Heart left ventricle (tissue), 16 donors: ENCODE measurements around the gene TTI1. TPM values are rescaled to one million over a fixed set of nuclear protein-coding genes. Genes with fewer than 3 reads are reported as not detected.

Source experiments
- ATAC-seq, 4 donors: fragments of 200-7000 bp; cut with Tn5 transposase; one replicate each; pipeline ENCODE4 v1.9.1; 2020 to 2022; ENCODE audit warnings: moderate library complexity in 4 of 4, mild to moderate bottlenecking in 3 of 4, moderate number of reproducible peaks in 1 of 4
- DNase-seq, 5 donors: peaks; one replicate each; pipeline ENCODE4 v3.0.0-alpha.2; 2020
- H3K27ac ChIP-seq, 12 donors: fragments of 200-600 bp; sonication (generic) in 4 of 12; one replicate each; pipeline versions ENCODE4 v1.5.0 to v1.8.0; 2016 to 2022; ENCODE audit warnings: mild to moderate bottlenecking in 2 of 12
- H3K27me3 ChIP-seq, 9 donors: fragments of 200-600 bp; sonication (generic) in 2 of 9; one replicate each; pipeline versions ENCODE4 v1.5.1 to v1.8.0; 2016 to 2022; ENCODE audit warnings: mild to moderate bottlenecking in 3 of 9
- H3K36me3 ChIP-seq, 9 donors: fragments of 200-600 bp; sonication (generic) in 2 of 9; one replicate each; pipeline versions ENCODE4 v1.5.0 to v1.8.0; 2018 to 2022; ENCODE audit warnings: mild to moderate bottlenecking in 2 of 9
- H3K4me1 ChIP-seq, 12 donors: fragments of 200-600 bp; sonication (generic) in 4 of 12; one replicate each; pipeline versions ENCODE4 v1.5.0 to v1.8.0; 2016 to 2022; ENCODE audit warnings: mild to moderate bottlenecking in 3 of 12
- H3K4me3 ChIP-seq, 12 donors: fragments of 200-600 bp; sonication (generic) in 4 of 12; one replicate each; pipeline versions ENCODE4 v1.5.0 to v1.8.0; 2017 to 2022; ENCODE audit warnings: mild to moderate bottlenecking in 9 of 12, moderate library complexity in 4 of 12
- H3K9me3 ChIP-seq, 12 donors: fragments of 200-600 bp; sonication (generic) in 4 of 12; one replicate each; pipeline versions ENCODE4 v1.5.0 to v1.8.0; 2016 to 2022; ENCODE audit warnings: mild to moderate bottlenecking in 1 of 12
- CTCF ChIP-seq, 12 donors: fragments of 200-600 bp; sonication (generic) in 4 of 12; IDR thresholded peaks; one replicate each; pipeline versions ENCODE4 v1.5.0 to v1.8.0; 2018 to 2022; ENCODE audit warnings: antibody characterized with exemption in 12 of 12, mild to moderate bottlenecking in 5 of 12
- POLR2A ChIP-seq, 2 donors: fragments of 450-650 bp; IDR thresholded peaks; one replicate each; pipeline ENCODE4 v1.6.1; 2017; ENCODE audit warnings: antibody characterized with exemption in 2 of 2, mild to moderate bottlenecking in 2 of 2, moderate library complexity in 2 of 2
- WGBS, 4 donors: extraction: QIAGEN DNeasy Blood & Tissue Kit in 2 of 4; methylation state at CpG; one replicate each; pipeline versions ENCODE4 v1.1.5 to v1.1.7; 2013 to 2018; 5-methylcytosine and 5-hydroxymethylcytosine counted together
- intact Hi-C, 10 donors: fragments of 100-400 bp; cut with DNase I; formaldehyde crosslinking; loops; one replicate each; pipeline versions ENCODE4 v1.11.1 to v1.14.2; 2022
- polyA plus RNA-seq, 2 donors: library from polyadenylated mRNA; stranded (reverse); fragments of 200-250 nt; gene quantifications; one replicate each; pipeline ENCODE4 v1.2.3, GENCODE V29; 2013
- total RNA-seq, 9 donors: library from RNA; depleted of rRNA in 2 of 9; stranded (reverse); fragments of >200 nt in 2 of 9; fragmentation: NEBNext Ultra II Directional in 3 of 9; extraction: Animal tissue kit (Norgen Biotek cat#: 25700) in 3 of 9; gene quantifications; one replicate each; pipeline versions ENCODE4 v1.1.0 to v1.2.4, GENCODE V29; 2016 to 2023
- donor health status: ischemic (EF 13 %, LVEDD 7.1; RV severe dilation, severe dysfunction).
- donor health status: healthy with polysubstance abuse.
- donor health status: DM: no; HTN: yes; CAD: no.
- donor health status: DM: no; HTN: no; CAD: no.
- donor health status: ischemic (EF 25% LVEDD 6.9; RV normal size, moderate dysfunction).
- donor health status: ischemic (EF 25% LVEDD 5.7; RV mildly dilated, moderate dysfunction).
- donor health status: healthy.
- donor health status: DM: yes; HTN: yes; CAD: no.
- donor health status: ischemic (EF 35%, LVEDD 5.7; RV mildly dilated, moderate dysfunction).
- donor health status: nonischemic (EF 11% LVEDD 7.7; RV severe dilation, severe dysfunction).
- donor health status: DM: yes; HTN: yes; CAD: no.
- donor health status: PGD.
- donor health status: ischemic (EF 29% LVEDD 5.4; RV normal size, mild dysfunction).
- donor health status: nonischemic (EF 23%, LVEDD 6.1; RV moderate dilation, normal function).

Gene TTI1
- total and polyA plus RNA-seq, 11 donors: 7.3 to 13.3 (median 11.0) TPM

DNA sequence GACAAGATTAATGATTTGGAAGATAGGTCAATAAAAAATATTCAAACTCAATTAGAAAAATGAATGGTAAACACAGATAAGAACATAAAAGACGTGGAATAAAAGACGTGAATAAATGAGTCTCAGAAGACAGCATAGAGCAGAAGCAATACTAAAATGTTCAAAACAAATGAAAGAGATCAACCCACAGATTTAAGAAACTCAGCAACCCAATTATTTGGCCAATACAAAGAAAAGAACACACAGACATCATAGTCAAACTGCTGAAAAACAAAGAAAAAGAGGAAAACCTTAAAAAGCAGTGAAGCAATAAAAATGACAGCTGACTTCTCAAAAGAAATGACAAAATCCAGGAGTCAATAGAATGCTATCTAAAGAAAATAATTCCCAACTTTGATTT is 14.9 kb downstream of the TTI1 start:
- Histone ChIP-seq H3K4me3 (no peak overlapping the region), H3K36me3 (peaks cover 0 to 46% (median 28%) of the 10 kb centered on the region in 9 donors), H3K9me3 (peaks cover 0 to 21% (median 11%) of the 10 kb centered on the region in 12 donors), H3K27me3 (no peaks in the 10 kb centered on the region), H3K27ac (no peak overlapping the region), H3K4me1 (peaks cover 0 to 10% (median 2%) of the 10 kb centered on the region in 12 donors)
- TF ChIP-seq POLR2A (IDR thresholded peaks at IDR 0.05): no peak
- TF ChIP-seq CTCF (IDR thresholded peaks at IDR 0.05): no peak
- intact Hi-C loops: no loop called here
- WGBS, 4 donors: 97 to 99% (median 98%) methylated on average over 2 of the region's 2 CpGs
- ATAC-seq (no peak), DNase-seq (no peak)

DNA sequence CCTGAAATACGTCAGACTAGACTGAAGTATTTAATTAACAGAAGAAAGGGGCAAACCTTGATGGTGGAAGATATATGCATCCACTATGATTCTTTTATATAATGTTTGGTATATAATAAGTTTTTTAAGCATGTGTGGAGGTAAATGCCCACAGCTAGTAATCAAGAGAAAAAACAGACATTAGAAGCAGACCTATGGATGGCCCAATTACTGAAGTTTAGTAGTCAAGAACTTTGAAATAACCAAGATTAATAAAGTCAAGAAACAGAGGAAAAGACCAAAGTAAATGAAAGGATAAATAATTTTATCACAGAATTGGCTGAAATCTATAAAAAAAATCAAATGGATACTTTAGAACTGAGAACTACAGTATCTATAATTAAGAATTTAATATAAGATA is 15.3 kb downstream of the TTI1 start:
- intact Hi-C loops: no loop called here
- peaks cover 0 to 21% (median 11%) of the 10 kb centered on the region in 12 donors for H3K9me3 ChIP-seq
- H3K4me3 ChIP-seq: no peak overlapping the region
- ATAC-seq: no peak
- H3K27me3 ChIP-seq: no peaks in the 10 kb centered on the region
- no peak for DNase-seq
- no peak overlapping the region for H3K27ac ChIP-seq
- peaks cover 0 to 9% (median 0%) of the 10 kb centered on the region in 12 donors for H3K4me1 ChIP-seq
- 98 to 100% (median 100%) methylated on average over 1 of the region's 1 CpG for WGBS, 4 donors
- TF ChIP-seq POLR2A (IDR thresholded peaks at IDR 0.05) (no peak), CTCF (IDR thresholded peaks at IDR 0.05) (no peak)
- peaks cover 0 to 49% (median 32%) of the 10 kb centered on the region in 9 donors for H3K36me3 ChIP-seq

DNA sequence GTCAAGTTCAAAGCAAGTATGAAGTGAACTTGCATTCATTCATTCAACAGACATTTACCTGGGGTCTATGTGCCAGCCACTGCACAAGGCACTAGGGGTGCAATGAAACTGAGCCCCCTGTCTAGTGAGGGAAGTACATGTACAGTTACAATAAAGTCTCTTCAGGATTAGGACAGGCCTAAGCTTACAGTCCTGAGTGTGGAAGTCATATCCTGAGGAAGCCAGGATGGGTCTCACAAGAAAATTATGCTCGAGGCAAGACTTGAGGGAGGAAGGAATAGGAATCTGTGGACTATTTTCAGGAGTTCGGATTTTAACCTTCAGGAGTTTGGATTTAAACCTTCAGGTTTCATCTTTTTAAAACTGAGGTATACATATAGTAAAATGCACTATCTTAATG is 19.4 kb downstream of the TTI1 start:
- no peak overlapping the region for H3K27ac ChIP-seq
- no peak overlapping the region for H3K4me3 ChIP-seq
- DNase-seq (no peak), ATAC-seq (no peak)
- 64 to 75% (median 70%) methylated on average over 2 of the region's 2 CpGs for WGBS, 4 donors
- intact Hi-C loops: no loop called here
- H3K36me3 ChIP-seq: peaks cover 0 to 76% (median 60%) of the 10 kb centered on the region in 9 donors
- TF ChIP-seq CTCF (IDR thresholded peaks at IDR 0.05) (no peak), POLR2A (IDR thresholded peaks at IDR 0.05) (no peak)
- H3K9me3 ChIP-seq: peaks cover 0 to 20% (median 11%) of the 10 kb centered on the region in 12 donors
- no peaks in the 10 kb centered on the region for H3K27me3 ChIP-seq
- peaks cover 0 to 14% (median 0%) of the 10 kb centered on the region in 12 donors for H3K4me1 ChIP-seq

GRCh38 chr20:38012332-38012731 is 20.9 kb downstream of the TTI1 start:
- ATAC-seq (no peak), DNase-seq (no peak)
- Histone ChIP-seq H3K27me3 (no peaks in the 10 kb centered on the region), H3K4me3 (no peak overlapping the region), H3K27ac (no peak overlapping the region), H3K4me1 (peaks cover 0 to 14% (median 0%) of the 10 kb centered on the region in 12 donors), H3K36me3 (peaks cover 0 to 64% (median 50%) of the 10 kb centered on the region in 9 donors), H3K9me3 (peaks cover 0 to 4% (median 0%) of the 10 kb centered on the region in 12 donors)
- 86 to 89% (median 88%) methylated on average over 8 of the region's 8 CpGs for WGBS, 4 donors
- TF ChIP-seq CTCF (IDR thresholded peaks at IDR 0.05) (no peak), POLR2A (IDR thresholded peaks at IDR 0.05) (no peak)
- intact Hi-C loops: no loop called here
